GM19351 (cell line): ENCODE measurements around the gene SF3B1.
"Not testable (repeated sequence)": the region's sequence is repeated elsewhere in the genome, so short reads cannot be mapped to it uniquely, and the experiment has no call there.

ENCODE experiments used
- ATAC-seq: cut with Tn5 transposase; IDR thresholded peaks from one replicate; pipeline ENCODE4 v1.9.1; 2021; ENCODE audit warnings: mild to moderate bottlenecking, moderate library complexity; ENCODE audit not compliant: unreplicated experiment

The SF3B1 gene

DNA sequence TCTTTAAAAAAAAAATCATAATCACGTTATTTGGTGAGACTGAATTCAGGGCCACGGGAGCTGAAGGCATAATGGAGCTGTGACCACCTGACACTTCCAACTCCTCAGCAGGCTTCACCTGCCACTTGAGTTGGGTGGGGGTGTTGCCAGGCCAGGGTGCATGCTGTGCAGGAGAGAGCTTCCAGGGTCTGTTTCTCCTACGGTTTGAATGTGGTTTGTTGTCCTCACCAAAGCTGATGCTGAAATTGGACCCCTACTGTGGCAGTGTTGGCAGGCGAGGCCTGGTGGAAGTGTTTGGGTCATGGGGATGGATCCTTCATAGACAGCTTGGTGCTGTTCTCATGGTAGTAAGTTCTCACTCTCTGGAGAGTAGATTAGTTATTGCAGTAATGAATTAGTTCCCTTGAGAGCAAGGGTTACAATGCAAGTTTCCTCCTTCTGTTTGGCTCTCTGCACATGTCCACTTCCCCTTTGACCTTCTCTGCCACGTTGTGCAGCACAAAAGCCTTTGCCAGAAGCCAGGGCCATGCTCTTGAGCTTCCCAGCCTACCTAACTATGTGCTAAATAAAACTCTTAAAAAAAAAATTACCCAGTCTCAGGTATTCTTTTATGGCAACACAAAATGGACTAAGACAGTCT, 86.0 kb downstream of the SF3B1 start:
- no peak for ATAC-seq

DNA sequence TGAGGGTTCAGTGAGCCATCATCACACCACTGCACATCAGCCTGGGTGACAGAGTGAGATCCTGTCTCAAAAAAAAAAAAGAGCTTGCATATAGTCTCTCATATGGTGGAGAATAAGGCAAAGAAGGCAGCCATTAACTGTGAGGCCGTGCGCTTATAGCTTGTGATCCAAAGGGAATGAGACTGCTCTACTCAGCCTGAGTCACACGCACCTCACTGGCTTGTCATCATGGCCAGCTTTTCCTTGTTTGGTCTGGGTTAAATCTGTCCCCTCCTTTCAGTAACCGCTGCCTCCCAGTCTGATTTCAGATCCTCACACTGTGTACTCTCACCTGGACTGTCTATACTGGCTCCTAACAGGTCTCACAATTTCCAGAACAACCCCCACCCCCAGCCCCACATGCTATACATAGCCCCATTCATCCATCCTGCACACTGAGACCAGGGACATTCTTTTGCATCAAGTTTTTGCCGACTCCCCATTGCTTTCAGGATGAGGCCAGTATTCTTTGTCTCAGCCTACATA, 88.9 kb downstream of the SF3B1 start:
- ATAC-seq = no peak

DNA sequence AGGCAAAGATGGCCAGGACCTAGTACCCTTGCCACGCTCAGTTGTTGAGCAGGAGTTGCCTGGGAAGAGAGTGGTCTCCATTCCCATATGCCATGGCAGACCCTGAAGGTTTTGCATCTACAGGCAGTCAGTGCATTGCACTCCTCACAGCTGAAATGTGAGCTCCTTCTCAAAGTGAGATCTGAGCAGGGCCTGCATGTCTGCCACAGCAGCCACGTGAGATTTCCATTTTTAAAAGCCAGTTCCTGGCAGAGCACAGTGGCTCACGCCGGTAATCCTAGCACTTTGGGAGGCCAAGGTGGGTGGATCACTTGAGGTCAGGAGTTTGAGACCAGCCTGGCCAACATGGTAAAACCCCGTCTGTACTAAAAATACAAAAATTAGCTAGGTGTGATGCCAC, 90.9 kb downstream of the SF3B1 start:
- ATAC-seq = not testable (repeated sequence)

DNA sequence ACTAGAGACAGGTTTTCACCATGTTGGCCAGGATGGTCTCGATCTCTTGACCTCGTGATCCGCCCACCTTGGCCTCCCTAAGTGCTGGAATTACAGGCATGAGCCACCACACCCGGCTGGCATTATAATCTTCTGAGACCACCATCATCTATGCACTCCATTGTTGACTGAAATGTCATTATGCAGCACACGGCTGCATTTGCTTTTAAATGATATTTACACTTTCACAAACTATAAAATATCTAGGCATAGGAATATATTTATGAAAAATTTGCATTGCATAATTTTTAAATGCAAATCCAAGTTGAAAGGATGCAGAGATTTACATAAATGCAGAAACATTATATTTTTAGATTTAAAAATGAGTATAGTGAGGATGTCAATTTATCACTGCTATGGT, 94.2 kb downstream of the SF3B1 start:
- no peak for ATAC-seq
